HEK293 (cell line): Measurements from ENCODE around the gene RALGAPA1.

ENCODE experiments used
- CTCF ChIA-PET: fragments of 350-600 bp; formaldehyde crosslinking; extraction: SDS; loops from one replicate; lab custom pipeline; 2021; ENCODE audit warnings: antibody characterized with exemption; lab: Yijun Ruan, JAX
- POLR2A ChIA-PET: fragments of 300-600 bp; formaldehyde crosslinking; extraction: SDS; loops from one replicate; lab custom pipeline; 2020; ENCODE audit warnings: antibody characterized with exemption, inconsistent platforms; lab: Yijun Ruan, JAX
- H3K27ac ChIP-seq: fragments of 200-500 bp; sonication (Bioruptor generic); 2 replicates; pipeline ENCODE4 v1.5.1; 2014; ENCODE audit warnings: low read depth, low read length, control low read depth, inconsistent platforms; ENCODE audit errors: extremely low read depth
- H3K36me3 ChIP-seq, 2 experiments: fragments of 200-500 bp in 1 of 2; sonication (Bioruptor generic) in 1 of 2; 1 replicate in 1 of 2; 2 replicates in 1 of 2; pipeline ENCODE4 v1.5.1; 2014 to 2017; ENCODE audit warnings: inconsistent platforms in 2 of 2, low read length in 2 of 2; ENCODE audit not compliant: control insufficient read depth in 2 of 2, insufficient read depth in 1 of 2
- H3K4me1 ChIP-seq: fragments of 200-500 bp; sonication (Bioruptor generic); 2 replicates; pipeline ENCODE4 v1.5.1; 2014; ENCODE audit warnings: mild to moderate bottlenecking, low read length, inconsistent platforms; ENCODE audit not compliant: control insufficient read depth, insufficient read depth
- H3K4me3 ChIP-seq: 2 replicates; pipeline ENCODE4 v1.5.1; 2011; ENCODE audit warnings: low read depth, mild to moderate bottlenecking, control low read depth, low read length, moderate library complexity
- H3K9me3 ChIP-seq: fragments of 200-500 bp; sonication (Bioruptor generic); 2 replicates; pipeline ENCODE4 v1.5.1; 2014; ENCODE audit warnings: low read depth, low read length, inconsistent platforms; ENCODE audit not compliant: control insufficient read depth, insufficient read depth
- SALL2 ChIP-seq: fragments of 450-650 bp; formaldehyde crosslinking; IDR thresholded peaks from 2 replicates; pipeline ENCODE4 v1.5.0; 2017; ENCODE audit warnings: missing biosample characterization, mild to moderate bottlenecking, missing genetic modification characterization, borderline replicate concordance
- ZBTB1 ChIP-seq: fragments of 450-650 bp; formaldehyde crosslinking; IDR thresholded peaks from 2 replicates; pipeline ENCODE4 v1.5.1; 2016; ENCODE audit warnings: missing biosample characterization, missing genetic modification characterization
- ZBTB48 ChIP-seq: fragments of 450-650 bp; formaldehyde crosslinking; IDR thresholded peaks from 2 replicates; pipeline ENCODE4 v1.5.1; 2016; ENCODE audit warnings: missing biosample characterization, missing genetic modification characterization
- ZFHX2 ChIP-seq: fragments of 450-650 bp; formaldehyde crosslinking; conservative IDR thresholded peaks from 2 replicates; pipeline ENCODE4 v1.5.1; 2016; ENCODE audit warnings: missing biosample characterization, missing genetic modification characterization
- ZNF155 ChIP-seq: fragments of 450-650 bp; formaldehyde crosslinking; IDR thresholded peaks from 2 replicates; pipeline ENCODE4 v1.5.1; 2016; ENCODE audit warnings: missing biosample characterization, missing genetic modification characterization
- ZNF169 ChIP-seq: fragments of 450-650 bp; formaldehyde crosslinking; IDR thresholded peaks from 2 replicates; pipeline ENCODE4 v1.5.1; 2016; ENCODE audit warnings: missing biosample characterization, missing genetic modification characterization
- ZNF19 ChIP-seq: fragments of 450-650 bp; formaldehyde crosslinking; IDR thresholded peaks from 2 replicates; pipeline ENCODE4; 2016; ENCODE audit warnings: missing biosample characterization, missing genetic modification characterization, low read depth
- ZNF248 ChIP-seq: fragments of 450-650 bp; formaldehyde crosslinking; IDR thresholded peaks from 2 replicates; pipeline ENCODE4 v1.5.1; 2017; ENCODE audit warnings: missing biosample characterization, missing genetic modification characterization
- ZNF350 ChIP-seq: fragments of 450-650 bp; formaldehyde crosslinking; IDR thresholded peaks from 2 replicates; pipeline ENCODE4 v1.5.0; 2017; ENCODE audit warnings: missing biosample characterization, mild to moderate bottlenecking, missing genetic modification characterization
- ZNF549 ChIP-seq: fragments of 450-650 bp; IDR thresholded peaks from 2 replicates; pipeline ENCODE4 v1.5.1; 2018; ENCODE audit warnings: missing biosample characterization, missing genetic modification characterization, mild to moderate bottlenecking, inconsistent platforms, moderate library complexity
- ZNF555 ChIP-seq: fragments of 450-650 bp; formaldehyde crosslinking; conservative IDR thresholded peaks from 2 replicates; pipeline ENCODE4 v1.5.1; 2017; ENCODE audit warnings: missing biosample characterization, mild to moderate bottlenecking, missing genetic modification characterization, inconsistent platforms
- ZNF571 ChIP-seq: fragments of 450-650 bp; formaldehyde crosslinking; IDR thresholded peaks from 2 replicates; pipeline ENCODE4 v1.5.0; 2017; ENCODE audit warnings: missing biosample characterization, missing genetic modification characterization
- ZNF626 ChIP-seq: fragments of 450-650 bp; sonication (Bioruptor Pico); formaldehyde crosslinking; IDR thresholded peaks from 2 replicates; pipeline ENCODE4 v1.5.1; 2018; ENCODE audit warnings: missing biosample characterization, missing genetic modification characterization, inconsistent platforms
- ZNF785 ChIP-seq: fragments of 450-650 bp; formaldehyde crosslinking; IDR thresholded peaks from 2 replicates; pipeline ENCODE4 v1.5.1; 2016; ENCODE audit warnings: missing biosample characterization, missing genetic modification characterization
- TF ChIP-seq, protein P1 (sequence below): fragments of 450-650 bp; formaldehyde crosslinking; IDR thresholded peaks from 2 replicates; pipeline ENCODE4 v1.5.1; 2016; ENCODE audit warnings: missing biosample characterization, missing genetic modification characterization
- TF ChIP-seq, protein P2 (sequence below): fragments of 450-650 bp; formaldehyde crosslinking; IDR thresholded peaks from 2 replicates; pipeline ENCODE4 v1.5.1; 2016; ENCODE audit warnings: missing biosample characterization, missing genetic modification characterization
- TF ChIP-seq, protein P3 (sequence below): fragments of 450-650 bp; formaldehyde crosslinking; IDR thresholded peaks from 2 replicates; pipeline ENCODE4 v1.5.1; 2016; ENCODE audit warnings: missing biosample characterization, missing genetic modification characterization
- TF ChIP-seq, protein P4 (sequence below): fragments of 450-650 bp; IDR thresholded peaks from 2 replicates; pipeline ENCODE4 v1.5.1; 2018; ENCODE audit warnings: missing biosample characterization, mild to moderate bottlenecking, missing genetic modification characterization
- TF ChIP-seq, protein P5 (sequence below): fragments of 450-650 bp; formaldehyde crosslinking; IDR thresholded peaks from 2 replicates; pipeline ENCODE4 v1.5.1; 2016; ENCODE audit warnings: missing biosample characterization, missing genetic modification characterization
- TF ChIP-seq, protein P6 (sequence below): fragments of 450-650 bp; formaldehyde crosslinking; IDR thresholded peaks from 2 replicates; pipeline ENCODE4 v1.5.1; 2016; ENCODE audit warnings: missing biosample characterization, missing genetic modification characterization
- TF ChIP-seq, protein P7 (sequence below): fragments of 450-650 bp; formaldehyde crosslinking; IDR thresholded peaks from 2 replicates; pipeline ENCODE4 v1.5.1; 2016; ENCODE audit warnings: missing biosample characterization, missing genetic modification characterization

RALGAPA1 gene

DNA sequence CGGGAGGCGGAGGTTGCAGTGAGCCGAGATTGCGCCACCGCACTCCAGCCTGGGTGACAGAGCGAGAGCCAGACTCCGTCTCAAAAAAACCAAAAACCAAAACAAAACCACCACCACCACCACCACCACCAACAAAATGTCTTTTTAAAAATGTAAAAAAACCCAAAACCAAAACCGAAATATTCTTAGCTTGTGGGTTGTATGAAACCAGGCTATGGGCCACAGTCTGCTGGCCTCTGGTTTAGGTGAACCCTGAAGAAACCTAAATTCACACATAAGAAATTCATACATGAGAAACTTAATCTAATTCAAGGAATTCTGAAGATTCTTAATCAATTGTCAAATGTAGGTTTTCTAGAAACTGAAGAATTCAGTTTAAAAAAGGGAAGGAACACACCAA lies 237.5 kb downstream of the RALGAPA1 start (continued):
- TF ChIP-seq, protein P1, sequence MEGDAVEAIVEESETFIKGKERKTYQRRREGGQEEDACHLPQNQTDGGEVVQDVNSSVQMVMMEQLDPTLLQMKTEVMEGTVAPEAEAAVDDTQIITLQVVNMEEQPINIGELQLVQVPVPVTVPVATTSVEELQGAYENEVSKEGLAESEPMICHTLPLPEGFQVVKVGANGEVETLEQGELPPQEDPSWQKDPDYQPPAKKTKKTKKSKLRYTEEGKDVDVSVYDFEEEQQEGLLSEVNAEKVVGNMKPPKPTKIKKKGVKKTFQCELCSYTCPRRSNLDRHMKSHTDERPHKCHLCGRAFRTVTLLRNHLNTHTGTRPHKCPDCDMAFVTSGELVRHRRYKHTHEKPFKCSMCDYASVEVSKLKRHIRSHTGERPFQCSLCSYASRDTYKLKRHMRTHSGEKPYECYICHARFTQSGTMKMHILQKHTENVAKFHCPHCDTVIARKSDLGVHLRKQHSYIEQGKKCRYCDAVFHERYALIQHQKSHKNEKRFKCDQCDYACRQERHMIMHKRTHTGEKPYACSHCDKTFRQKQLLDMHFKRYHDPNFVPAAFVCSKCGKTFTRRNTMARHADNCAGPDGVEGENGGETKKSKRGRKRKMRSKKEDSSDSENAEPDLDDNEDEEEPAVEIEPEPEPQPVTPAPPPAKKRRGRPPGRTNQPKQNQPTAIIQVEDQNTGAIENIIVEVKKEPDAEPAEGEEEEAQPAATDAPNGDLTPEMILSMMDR (tag by site-specific recombination), result no peak
- TF ChIP-seq, protein P2, sequence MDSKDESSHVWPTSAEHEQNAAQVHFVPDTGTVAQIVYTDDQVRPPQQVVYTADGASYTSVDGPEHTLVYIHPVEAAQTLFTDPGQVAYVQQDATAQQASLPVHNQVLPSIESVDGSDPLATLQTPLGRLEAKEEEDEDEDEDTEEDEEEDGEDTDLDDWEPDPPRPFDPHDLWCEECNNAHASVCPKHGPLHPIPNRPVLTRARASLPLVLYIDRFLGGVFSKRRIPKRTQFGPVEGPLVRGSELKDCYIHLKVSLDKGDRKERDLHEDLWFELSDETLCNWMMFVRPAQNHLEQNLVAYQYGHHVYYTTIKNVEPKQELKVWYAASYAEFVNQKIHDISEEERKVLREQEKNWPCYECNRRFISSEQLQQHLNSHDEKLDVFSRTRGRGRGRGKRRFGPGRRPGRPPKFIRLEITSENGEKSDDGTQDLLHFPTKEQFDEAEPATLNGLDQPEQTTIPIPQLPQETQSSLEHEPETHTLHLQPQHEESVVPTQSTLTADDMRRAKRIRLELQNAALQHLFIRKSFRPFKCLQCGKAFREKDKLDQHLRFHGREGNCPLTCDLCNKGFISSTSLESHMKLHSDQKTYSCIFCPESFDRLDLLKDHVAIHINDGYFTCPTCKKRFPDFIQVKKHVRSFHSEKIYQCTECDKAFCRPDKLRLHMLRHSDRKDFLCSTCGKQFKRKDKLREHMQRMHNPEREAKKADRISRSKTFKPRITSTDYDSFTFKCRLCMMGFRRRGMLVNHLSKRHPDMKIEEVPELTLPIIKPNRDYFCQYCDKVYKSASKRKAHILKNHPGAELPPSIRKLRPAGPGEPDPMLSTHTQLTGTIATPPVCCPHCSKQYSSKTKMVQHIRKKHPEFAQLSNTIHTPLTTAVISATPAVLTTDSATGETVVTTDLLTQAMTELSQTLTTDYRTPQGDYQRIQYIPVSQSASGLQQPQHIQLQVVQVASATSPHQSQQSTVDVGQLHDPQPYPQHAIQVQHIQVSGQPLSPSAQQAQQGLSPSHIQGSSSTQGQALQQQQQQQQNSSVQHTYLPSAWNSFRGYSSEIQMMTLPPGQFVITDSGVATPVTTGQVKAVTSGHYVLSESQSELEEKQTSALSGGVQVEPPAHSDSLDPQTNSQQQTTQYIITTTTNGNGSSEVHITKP, result no peak
- TF ChIP-seq ZNF155 (tag by site-specific recombination) (no peak), ZNF350 (tag by site-specific recombination) (no peak)

DNA sequence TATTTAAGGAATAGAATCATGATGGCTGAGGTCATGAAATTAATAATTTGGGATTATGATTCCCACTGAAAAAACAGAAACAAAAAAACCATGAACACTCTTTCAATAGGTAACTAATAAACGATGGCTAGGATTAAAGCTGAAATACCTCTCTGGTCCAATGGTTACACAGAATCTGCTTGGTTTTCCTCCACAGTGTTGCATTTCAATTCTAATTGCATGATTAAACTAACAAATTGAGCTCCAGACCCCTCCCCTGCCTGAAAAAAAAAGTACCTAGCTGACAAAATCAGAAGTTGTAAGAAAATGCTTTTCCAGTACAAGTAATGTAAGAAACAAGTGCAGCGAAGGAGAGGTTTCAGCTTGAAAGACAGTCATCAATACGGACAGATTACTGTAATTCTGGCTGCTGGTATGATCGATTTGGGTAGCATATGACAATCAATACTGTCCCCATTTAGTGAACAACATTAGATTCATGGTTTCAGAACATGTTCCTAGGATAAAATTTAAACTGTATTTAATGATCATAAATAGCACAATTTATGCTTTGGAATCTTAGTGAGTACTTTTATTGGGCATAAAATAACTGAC lies 243.1 kb downstream of the RALGAPA1 start:
- no peak overlapping the region for H3K4me3 ChIP-seq
- H3K9me3 ChIP-seq, result no peaks in the 10 kb centered on the region
- POLR2A ChIA-PET, result no interaction called here
- H3K27ac ChIP-seq, result no peak overlapping the region
- no peaks in the 10 kb centered on the region for H3K4me1 ChIP-seq
- H3K36me3 ChIP-seq, result no peaks in the 10 kb centered on the region
- CTCF ChIA-PET, result interaction anchor here (0.7 kb wide), 1 partner anchor 126 kb away, joined by 4 read pairs; no protein-coding TSS in a partner anchor
- TF ChIP-seq ZFHX2 (no peak), ZNF555 (tag by site-specific recombination) (no peak), ZBTB1 (tag by site-specific recombination) (no peak), ZNF571 (no peak), SALL2 (tag by site-specific recombination) (no peak), ZNF785 (tag by site-specific recombination) (no peak), ZNF19 (tag by site-specific recombination) (no peak), ZNF248 (tag by site-specific recombination) (no peak), ZNF549 (tag by site-specific recombination) (no peak), ZNF626 (tag by site-specific recombination) (no peak), ZBTB48 (tag by site-specific recombination) (no peak), ZNF169 (tag by site-specific recombination) (no peak)
- TF ChIP-seq, protein P3, sequence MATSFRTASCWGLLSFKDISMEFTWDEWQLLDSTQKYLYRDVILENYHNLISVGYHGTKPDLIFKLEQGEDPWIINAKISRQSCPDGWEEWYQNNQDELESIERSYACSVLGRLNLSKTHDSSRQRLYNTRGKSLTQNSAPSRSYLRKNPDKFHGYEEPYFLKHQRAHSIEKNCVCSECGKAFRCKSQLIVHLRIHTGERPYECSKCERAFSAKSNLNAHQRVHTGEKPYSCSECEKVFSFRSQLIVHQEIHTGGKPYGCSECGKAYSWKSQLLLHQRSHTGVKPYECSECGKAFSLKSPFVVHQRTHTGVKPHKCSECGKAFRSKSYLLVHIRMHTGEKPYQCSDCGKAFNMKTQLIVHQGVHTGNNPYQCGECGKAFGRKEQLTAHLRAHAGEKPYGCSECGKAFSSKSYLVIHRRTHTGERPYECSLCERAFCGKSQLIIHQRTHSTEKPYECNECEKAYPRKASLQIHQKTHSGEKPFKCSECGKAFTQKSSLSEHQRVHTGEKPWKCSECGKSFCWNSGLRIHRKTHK (tag by site-specific recombination), result no peak
- TF ChIP-seq, protein P4, sequence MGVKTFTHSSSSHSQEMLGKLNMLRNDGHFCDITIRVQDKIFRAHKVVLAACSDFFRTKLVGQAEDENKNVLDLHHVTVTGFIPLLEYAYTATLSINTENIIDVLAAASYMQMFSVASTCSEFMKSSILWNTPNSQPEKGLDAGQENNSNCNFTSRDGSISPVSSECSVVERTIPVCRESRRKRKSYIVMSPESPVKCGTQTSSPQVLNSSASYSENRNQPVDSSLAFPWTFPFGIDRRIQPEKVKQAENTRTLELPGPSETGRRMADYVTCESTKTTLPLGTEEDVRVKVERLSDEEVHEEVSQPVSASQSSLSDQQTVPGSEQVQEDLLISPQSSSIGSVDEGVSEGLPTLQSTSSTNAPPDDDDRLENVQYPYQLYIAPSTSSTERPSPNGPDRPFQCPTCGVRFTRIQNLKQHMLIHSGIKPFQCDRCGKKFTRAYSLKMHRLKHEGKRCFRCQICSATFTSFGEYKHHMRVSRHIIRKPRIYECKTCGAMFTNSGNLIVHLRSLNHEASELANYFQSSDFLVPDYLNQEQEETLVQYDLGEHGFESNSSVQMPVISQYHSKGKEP (tag by site-specific recombination), result no peak
- TF ChIP-seq, protein P5, sequence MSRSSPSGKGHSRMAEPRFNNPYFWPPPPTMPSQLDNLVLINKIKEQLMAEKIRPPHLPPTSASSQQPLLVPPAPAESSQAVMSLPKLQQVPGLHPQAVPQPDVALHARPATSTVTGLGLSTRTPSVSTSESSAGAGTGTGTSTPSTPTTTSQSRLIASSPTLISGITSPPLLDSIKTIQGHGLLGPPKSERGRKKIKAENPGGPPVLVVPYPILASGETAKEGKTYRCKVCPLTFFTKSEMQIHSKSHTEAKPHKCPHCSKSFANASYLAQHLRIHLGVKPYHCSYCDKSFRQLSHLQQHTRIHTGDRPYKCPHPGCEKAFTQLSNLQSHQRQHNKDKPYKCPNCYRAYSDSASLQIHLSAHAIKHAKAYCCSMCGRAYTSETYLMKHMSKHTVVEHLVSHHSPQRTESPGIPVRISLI, result no peak
- TF ChIP-seq, protein P6, sequence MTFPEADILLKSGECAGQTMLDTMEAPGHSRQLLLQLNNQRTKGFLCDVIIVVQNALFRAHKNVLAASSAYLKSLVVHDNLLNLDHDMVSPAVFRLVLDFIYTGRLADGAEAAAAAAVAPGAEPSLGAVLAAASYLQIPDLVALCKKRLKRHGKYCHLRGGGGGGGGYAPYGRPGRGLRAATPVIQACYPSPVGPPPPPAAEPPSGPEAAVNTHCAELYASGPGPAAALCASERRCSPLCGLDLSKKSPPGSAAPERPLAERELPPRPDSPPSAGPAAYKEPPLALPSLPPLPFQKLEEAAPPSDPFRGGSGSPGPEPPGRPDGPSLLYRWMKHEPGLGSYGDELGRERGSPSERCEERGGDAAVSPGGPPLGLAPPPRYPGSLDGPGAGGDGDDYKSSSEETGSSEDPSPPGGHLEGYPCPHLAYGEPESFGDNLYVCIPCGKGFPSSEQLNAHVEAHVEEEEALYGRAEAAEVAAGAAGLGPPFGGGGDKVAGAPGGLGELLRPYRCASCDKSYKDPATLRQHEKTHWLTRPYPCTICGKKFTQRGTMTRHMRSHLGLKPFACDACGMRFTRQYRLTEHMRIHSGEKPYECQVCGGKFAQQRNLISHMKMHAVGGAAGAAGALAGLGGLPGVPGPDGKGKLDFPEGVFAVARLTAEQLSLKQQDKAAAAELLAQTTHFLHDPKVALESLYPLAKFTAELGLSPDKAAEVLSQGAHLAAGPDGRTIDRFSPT (tag by site-specific recombination), result no peak
- TF ChIP-seq, protein P7, sequence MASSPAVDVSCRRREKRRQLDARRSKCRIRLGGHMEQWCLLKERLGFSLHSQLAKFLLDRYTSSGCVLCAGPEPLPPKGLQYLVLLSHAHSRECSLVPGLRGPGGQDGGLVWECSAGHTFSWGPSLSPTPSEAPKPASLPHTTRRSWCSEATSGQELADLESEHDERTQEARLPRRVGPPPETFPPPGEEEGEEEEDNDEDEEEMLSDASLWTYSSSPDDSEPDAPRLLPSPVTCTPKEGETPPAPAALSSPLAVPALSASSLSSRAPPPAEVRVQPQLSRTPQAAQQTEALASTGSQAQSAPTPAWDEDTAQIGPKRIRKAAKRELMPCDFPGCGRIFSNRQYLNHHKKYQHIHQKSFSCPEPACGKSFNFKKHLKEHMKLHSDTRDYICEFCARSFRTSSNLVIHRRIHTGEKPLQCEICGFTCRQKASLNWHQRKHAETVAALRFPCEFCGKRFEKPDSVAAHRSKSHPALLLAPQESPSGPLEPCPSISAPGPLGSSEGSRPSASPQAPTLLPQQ (tag by site-specific recombination), result no peak
